ENCODE data around the gene GNMT. TPM values are rescaled to one million over a fixed set of nuclear protein-coding genes. Genes with fewer than 3 reads are reported as not detected.

Gene GNMT
- total and polyA plus RNA-seq, 10 of the 15 experiments (the other 5 are each of a cell fraction or from before 2014, with no cell fraction given) = 0.27 to 1.1 (median 0.39) TPM

DNA sequence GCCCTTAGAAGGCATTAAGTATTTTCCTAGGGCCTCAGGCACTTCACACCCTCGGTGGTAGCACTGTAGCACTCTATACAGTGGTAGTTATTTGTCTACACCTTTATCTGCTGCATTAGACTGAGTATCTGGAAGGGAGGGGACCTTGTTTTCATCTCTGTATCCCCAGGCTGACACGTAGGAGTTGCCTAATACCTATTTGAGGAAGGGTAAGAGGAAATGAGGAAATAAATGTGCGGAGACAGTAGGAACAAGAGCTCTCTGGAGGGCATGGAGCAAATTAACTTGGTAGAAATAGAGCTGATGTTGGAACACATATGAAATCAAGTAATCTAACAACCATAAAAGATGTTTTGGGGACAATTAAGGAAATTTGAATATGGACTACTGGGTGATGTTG, 27.3 kb upstream of the GNMT start:
- Histone ChIP-seq H4K20me1 (ENCODE audit: control insufficient read depth, insufficient read depth) (peaks cover 12% of the 10 kb centered on the region), H3K27me3 (replicated peaks in 1 of 2; ENCODE audit: control insufficient read depth in 2 of 2, insufficient read depth in 2 of 2, low read length in 1 of 2) (no peaks in the 10 kb centered on the region), H3K27ac (ENCODE audit: control insufficient read depth, insufficient read depth) (peak overlapping the region; percentile 31; the same call in 1 of the 2 replicates), H3K9me3 (replicated peaks; ENCODE audit: control insufficient read depth, insufficient read depth, low read length) (no peaks in the 10 kb centered on the region), H3K4me3 (peak overlapping the region; percentile 93), H3K4me2 (ENCODE audit: control insufficient read depth, insufficient read depth) (peak overlapping the region; percentile 73), H3K36me3 (ENCODE audit: control insufficient read depth in 2 of 2, insufficient read depth in 2 of 2, low read length in 1 of 2) (peaks cover 22 to 43% of the 10 kb centered on the region in 2 experiments), H2AFZ (ENCODE audit: control insufficient read depth, low read depth, low read length) (no peak overlapping the region), H3K79me2 (ENCODE audit: control insufficient read depth, insufficient read depth, low read length) (peaks cover 54% of the 10 kb centered on the region), H3K9ac (ENCODE audit: control insufficient read depth, insufficient read depth, low read length) (no peak overlapping the region), H3K4me1 (ENCODE audit: control insufficient read depth, insufficient read depth, low read length) (peaks cover 28% of the 10 kb centered on the region)
- in situ Hi-C loops (cut with MboI) = no loop called here
- ChIA-PET SMC1A (ENCODE audit: uncharacterized antibody, unreplicated experiment) (interaction anchor here (0.6 to 1.0 kb wide), 2 partner anchors 13 to 542 kb away, joined by 3 read pairs; no protein-coding TSS in a partner anchor), POLR2A (interaction anchor here (0.6 to 0.9 kb wide), 2 partner anchors 46 to 89 kb away, joined by 3 read pairs; partner anchors contain the start of genes PEX6 and RRP36), CTCF (no interaction called here), RAD21 (ENCODE audit: unreplicated experiment) (no interaction called here)
- TSS peak; percentile 4 for BruUV-seq (replicated peaks)
- intact Hi-C loops (cut with micrococcal nuclease; ENCODE audit: unreplicated experiment) = no loop called here
- 52% methylated on average over 3 of the region's 3 CpGs for WGBS (ENCODE audit: insufficient coverage, insufficient replicate concordance, low lambda C conversion rate, missing lambda C conversion rate)
- no peak for DNase-seq (ENCODE audit: low read depth, low spot score)
- no peak for FAIRE-seq
- no peak for TF ChIP-seq STAT1 (conservative IDR thresholded peaks at IDR 0.05)
- TF ChIP-seq RFX5 (IDR thresholded peaks at IDR 0.05; ENCODE audit: low read depth, low read length) = no peak
- no peak for TF ChIP-seq GABPA (IDR thresholded peaks at IDR 0.05; ENCODE audit: low read depth)
- TF ChIP-seq NRF1 (conservative IDR thresholded peaks at IDR 0.05; ENCODE audit: low read depth, low read length) = no peak
- TF ChIP-seq CREB1 (IDR thresholded peaks at IDR 0.05; ENCODE audit: low read depth) = no peak
- TF ChIP-seq NR2C1 (IDR thresholded peaks at IDR 0.05) = no peak
- TF ChIP-seq CBX3 (IDR thresholded peaks at IDR 0.05; ENCODE audit: borderline replicate concordance, low read depth) = no peak
- no peak for TF ChIP-seq TARDBP (IDR thresholded peaks at IDR 0.05; ENCODE audit: borderline replicate concordance)
- TF ChIP-seq KAT2A (conservative IDR thresholded peaks at IDR 0.05; ENCODE audit: control insufficient read depth, low read depth, low read length) = no peak
- TF ChIP-seq, protein P1, sequence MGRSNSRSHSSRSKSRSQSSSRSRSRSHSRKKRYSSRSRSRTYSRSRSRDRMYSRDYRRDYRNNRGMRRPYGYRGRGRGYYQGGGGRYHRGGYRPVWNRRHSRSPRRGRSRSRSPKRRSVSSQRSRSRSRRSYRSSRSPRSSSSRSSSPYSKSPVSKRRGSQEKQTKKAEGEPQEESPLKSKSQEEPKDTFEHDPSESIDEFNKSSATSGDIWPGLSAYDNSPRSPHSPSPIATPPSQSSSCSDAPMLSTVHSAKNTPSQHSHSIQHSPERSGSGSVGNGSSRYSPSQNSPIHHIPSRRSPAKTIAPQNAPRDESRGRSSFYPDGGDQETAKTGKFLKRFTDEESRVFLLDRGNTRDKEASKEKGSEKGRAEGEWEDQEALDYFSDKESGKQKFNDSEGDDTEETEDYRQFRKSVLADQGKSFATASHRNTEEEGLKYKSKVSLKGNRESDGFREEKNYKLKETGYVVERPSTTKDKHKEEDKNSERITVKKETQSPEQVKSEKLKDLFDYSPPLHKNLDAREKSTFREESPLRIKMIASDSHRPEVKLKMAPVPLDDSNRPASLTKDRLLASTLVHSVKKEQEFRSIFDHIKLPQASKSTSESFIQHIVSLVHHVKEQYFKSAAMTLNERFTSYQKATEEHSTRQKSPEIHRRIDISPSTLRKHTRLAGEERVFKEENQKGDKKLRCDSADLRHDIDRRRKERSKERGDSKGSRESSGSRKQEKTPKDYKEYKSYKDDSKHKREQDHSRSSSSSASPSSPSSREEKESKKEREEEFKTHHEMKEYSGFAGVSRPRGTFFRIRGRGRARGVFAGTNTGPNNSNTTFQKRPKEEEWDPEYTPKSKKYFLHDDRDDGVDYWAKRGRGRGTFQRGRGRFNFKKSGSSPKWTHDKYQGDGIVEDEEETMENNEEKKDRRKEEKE (IDR thresholded peaks at IDR 0.05) = no peak
- no peak for TF ChIP-seq TCF7 (IDR thresholded peaks at IDR 0.05; ENCODE audit: borderline replicate concordance)
- no peak for TF ChIP-seq IKZF2 (IDR thresholded peaks at IDR 0.05)
- TF ChIP-seq, protein P2, sequence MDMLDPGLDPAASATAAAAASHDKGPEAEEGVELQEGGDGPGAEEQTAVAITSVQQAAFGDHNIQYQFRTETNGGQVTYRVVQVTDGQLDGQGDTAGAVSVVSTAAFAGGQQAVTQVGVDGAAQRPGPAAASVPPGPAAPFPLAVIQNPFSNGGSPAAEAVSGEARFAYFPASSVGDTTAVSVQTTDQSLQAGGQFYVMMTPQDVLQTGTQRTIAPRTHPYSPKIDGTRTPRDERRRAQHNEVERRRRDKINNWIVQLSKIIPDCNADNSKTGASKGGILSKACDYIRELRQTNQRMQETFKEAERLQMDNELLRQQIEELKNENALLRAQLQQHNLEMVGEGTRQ (IDR thresholded peaks at IDR 0.05; ENCODE audit: borderline replicate concordance, low read depth, low read length) = no peak
- no peak for TF ChIP-seq EZH2 (IDR thresholded peaks at IDR 0.05; ENCODE audit: borderline replicate concordance, control insufficient read depth, low read depth, low read length)
- TF ChIP-seq, protein P3, sequence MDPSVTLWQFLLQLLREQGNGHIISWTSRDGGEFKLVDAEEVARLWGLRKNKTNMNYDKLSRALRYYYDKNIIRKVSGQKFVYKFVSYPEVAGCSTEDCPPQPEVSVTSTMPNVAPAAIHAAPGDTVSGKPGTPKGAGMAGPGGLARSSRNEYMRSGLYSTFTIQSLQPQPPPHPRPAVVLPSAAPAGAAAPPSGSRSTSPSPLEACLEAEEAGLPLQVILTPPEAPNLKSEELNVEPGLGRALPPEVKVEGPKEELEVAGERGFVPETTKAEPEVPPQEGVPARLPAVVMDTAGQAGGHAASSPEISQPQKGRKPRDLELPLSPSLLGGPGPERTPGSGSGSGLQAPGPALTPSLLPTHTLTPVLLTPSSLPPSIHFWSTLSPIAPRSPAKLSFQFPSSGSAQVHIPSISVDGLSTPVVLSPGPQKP (IDR thresholded peaks at IDR 0.05; ENCODE audit: low read depth, low read length) = no peak
- no peak for ATAC-seq
